Fibroblast of the conjunctiva (primary cell): ENCODE results near the gene ICAM3.

Source experiments
- DNase-seq: peaks from one replicate; pipeline ENCODE4 v3.0.0-alpha.2; 2010; ENCODE audit warnings: low read depth

The ICAM3 gene

GRCh38 chr19:10290876-10291553 lies 48.4 kb downstream of the ICAM3 start:
- DNase-seq = no peak

- DNase-seq = no peak
These were observed 49.0 kb downstream of the ICAM3 start for GRCh38 chr19:10290357-10290875.

- no peak for DNase-seq
These were observed 49.5 kb downstream of the ICAM3 start, which contains the start of gene ICAM5 for GRCh38 chr19:10289836-10290356. Gene ICAM5, plus strand, starts transcription at chr19:10289952. Its CDS starts 92 bp downstream, at chr19:10290044.

GRCh38 chr19:10289167-10289835 lies 50.1 kb downstream of the ICAM3 start:
- DNase-seq = no peak

- DNase-seq = no peak
These were observed 50.7 kb downstream of the ICAM3 start for GRCh38 chr19:10288662-10289166.

GRCh38 chr19:10286803-10287737 lies 52.4 kb downstream of the ICAM3 start, which contains the start of gene ICAM4:
Gene ICAM4, plus strand, starts transcription at chr19:10286955. Its CDS starts 58 bp downstream, at chr19:10287013.
- DNase-seq = no peak

GRCh38 chr19:10285393-10285792 lies 54.0 kb downstream of the ICAM3 start:
- DNase-seq = no peak

- no peak for DNase-seq
These were observed 54.5 kb downstream of the ICAM3 start for GRCh38 chr19:10284960-10285278.

- no peak for DNase-seq
These were observed 55.1 kb downstream of the ICAM3 start for GRCh38 chr19:10284065-10284959.
